Brain pericyte (primary cell): Measurements from ENCODE around the gene RNASET2.

Experiments
- DNase-seq: peaks from one replicate; pipeline ENCODE4 v3.0.0-alpha.2; 2012; ENCODE audit warnings: low read depth, low spot score

RNASET2 gene

GRCh38 chr6:166956444-166957086 lies at the start of gene RNASET2:
Gene RNASET2 (minus strand): TSS chr6:166956550. CDS start chr6:166956182, 368 bp downstream.
- DNase-seq, result peak; percentile 65

- no peak for DNase-seq
These were observed 49.2 kb upstream of the RNASET2 start for GRCh38 chr6:167005350-167006159.

- DNase-seq, result no peak
These were observed 44.4 kb upstream of the RNASET2 start for GRCh38 chr6:167000759-167001158.

GRCh38 chr6:166999884-167000253 lies 43.5 kb upstream of the RNASET2 start:
- no peak for DNase-seq

- peak; percentile 87 for DNase-seq
These were observed 43.0 kb upstream of the RNASET2 start, which contains the start of gene CEP43 for GRCh38 chr6:166999145-166999883. Gene CEP43 (plus strand): TSS chr6:166999397. CDS start chr6:166999413, 16 bp downstream.

- no peak for DNase-seq
These were observed 42.1 kb upstream of the RNASET2 start for GRCh38 chr6:166998256-166999144.

- peak; percentile 29 for DNase-seq
These were observed 41.5 kb upstream of the RNASET2 start for GRCh38 chr6:166997768-166998255.

- DNase-seq, result no peak
These were observed 41.0 kb upstream of the RNASET2 start for GRCh38 chr6:166997348-166997747.

- DNase-seq, result no peak
These were observed 40.1 kb upstream of the RNASET2 start for GRCh38 chr6:166996406-166996805.

GRCh38 chr6:166989427-166990032 lies 33.2 kb upstream of the RNASET2 start:
- DNase-seq, result no peak

- DNase-seq, result no peak
These were observed 32.4 kb upstream of the RNASET2 start for GRCh38 chr6:166988674-166989201.

GRCh38 chr6:166987930-166988329 lies 31.6 kb upstream of the RNASET2 start:
- no peak for DNase-seq

GRCh38 chr6:166987448-166987847 lies 31.1 kb upstream of the RNASET2 start:
- DNase-seq, result no peak

- no peak for DNase-seq
These were observed 24.4 kb upstream of the RNASET2 start for GRCh38 chr6:166980738-166981137.

GRCh38 chr6:166977621-166978525 lies 21.5 kb upstream of the RNASET2 start:
- no peak for DNase-seq

GRCh38 chr6:166976636-166977035 lies 20.3 kb upstream of the RNASET2 start:
- no peak for DNase-seq

GRCh38 chr6:166972101-166972500 lies 15.8 kb upstream of the RNASET2 start:
- DNase-seq, result no peak

GRCh38 chr6:166971271-166971670 lies 14.9 kb upstream of the RNASET2 start:
- no peak for DNase-seq

GRCh38 chr6:166970776-166971175 lies 14.4 kb upstream of the RNASET2 start:
- DNase-seq, result no peak
